Iris pigment epithelial cell (primary cell): ENCODE measurements around the gene TOB1.

ENCODE experiments used
- DNase-seq: peaks from one replicate; pipeline ENCODE4 v3.0.0-alpha.2; 2011; ENCODE audit warnings: low read depth

TOB1 gene

DNA sequence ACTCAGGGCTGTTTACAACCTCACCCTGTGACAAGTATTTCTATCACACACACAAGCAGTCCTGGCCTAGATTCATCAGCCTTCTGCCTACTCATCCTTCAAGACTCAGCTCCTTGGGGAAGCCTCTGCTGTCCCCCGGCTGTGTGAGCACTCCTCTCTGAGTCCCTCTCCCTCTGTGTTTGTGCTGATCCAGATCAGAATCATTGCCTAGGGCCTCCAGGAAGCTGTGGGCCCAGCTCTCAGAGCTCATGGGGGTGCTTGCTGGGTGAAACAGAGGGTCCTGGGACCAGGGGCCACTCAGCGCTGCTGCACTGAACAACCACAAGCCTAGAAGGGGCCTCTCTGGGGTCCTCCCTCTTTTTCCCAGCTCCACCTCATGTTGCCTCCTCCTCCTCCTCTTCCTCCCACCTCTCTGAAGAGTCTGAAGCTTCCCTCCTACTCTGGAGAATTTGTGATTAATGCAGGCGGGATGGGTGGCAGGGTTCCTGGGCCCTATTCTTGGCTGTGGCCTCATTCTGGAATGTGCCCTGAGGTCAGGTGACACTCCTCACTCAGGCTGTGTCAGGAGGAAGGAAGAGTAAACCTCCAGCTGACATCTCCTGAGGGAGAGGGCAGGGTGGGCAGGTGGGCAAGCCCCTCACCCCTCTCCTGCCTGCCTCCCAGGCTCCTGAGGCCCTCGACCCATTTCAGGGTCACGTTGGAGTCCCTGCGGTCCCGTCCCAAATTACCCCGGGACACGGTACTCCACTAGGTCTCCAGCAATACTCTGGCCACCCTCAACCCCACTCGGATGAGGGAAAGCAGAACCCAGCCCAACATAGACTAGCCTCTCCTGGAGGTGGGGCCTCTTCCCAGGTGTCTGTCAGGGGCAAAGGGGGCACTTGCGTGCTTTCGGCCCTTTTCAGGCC is 20.7 kb downstream of the TOB1 start:
- peak; percentile 65 for DNase-seq

DNA sequence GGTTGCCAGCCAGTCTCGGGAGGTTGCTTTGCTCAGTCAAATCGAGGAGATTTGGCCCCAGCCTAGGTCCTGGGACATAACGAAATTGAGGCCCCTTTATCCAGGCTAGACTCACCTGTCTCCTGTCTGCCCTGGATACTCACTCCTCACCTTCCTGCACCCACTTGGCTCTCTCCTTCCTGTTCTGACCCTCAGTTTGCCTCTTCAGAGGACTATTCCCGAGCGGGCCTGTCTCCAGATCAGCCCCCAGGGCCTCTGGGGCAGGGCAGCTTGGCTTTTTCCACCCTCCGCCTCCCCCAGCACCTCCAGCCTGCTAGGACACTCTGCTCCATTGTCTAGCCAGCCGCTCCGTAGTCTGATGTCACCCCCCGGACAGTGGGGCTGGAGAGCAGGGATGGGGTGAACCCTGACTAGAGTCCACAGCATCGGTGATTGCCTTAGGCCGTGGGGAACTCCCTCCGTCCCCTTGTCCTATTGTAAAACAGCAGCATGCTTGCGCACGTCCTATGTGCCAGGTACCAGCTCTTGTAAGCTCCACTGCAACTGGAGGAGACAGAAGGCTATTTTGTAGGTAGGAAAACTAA is 21.9 kb downstream of the TOB1 start:
- DNase-seq, result no peak

DNA sequence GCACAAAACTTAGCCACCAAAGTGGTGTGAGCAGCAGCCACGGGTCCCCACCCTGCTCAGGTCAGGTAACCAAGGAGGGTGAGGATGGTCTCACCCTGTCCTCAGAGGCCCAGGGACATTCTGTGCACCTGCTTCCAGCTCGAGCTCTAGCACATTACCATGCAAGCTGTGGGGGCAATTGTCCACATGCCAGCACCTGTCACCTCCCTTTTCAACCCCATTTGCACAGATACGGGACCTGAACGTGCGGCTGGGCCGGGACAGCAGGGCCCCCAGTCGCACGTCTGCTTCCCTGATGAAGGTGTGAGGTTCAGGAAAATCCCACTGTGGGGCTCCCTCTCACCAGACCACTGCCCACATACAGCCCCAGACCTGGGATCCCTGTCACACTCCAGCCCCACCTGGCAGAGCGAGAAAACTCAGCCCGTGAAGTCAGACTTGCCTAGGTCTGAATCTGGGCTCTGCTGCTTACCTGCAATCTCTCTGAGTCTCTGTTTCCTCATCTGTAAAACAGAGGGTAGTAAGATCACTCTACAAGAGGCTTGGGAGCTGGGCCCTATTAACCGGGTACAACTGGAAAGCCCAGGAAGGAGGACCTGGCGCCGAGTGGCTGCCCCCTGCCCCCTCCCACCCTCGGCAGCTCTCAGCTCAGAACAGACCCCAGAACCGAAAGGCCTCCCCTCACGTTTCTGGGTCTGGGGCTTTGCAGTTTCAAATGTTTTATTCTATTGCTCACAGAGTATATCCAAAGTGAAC is 22.8 kb downstream of the TOB1 start:
- DNase-seq, result no peak

DNA sequence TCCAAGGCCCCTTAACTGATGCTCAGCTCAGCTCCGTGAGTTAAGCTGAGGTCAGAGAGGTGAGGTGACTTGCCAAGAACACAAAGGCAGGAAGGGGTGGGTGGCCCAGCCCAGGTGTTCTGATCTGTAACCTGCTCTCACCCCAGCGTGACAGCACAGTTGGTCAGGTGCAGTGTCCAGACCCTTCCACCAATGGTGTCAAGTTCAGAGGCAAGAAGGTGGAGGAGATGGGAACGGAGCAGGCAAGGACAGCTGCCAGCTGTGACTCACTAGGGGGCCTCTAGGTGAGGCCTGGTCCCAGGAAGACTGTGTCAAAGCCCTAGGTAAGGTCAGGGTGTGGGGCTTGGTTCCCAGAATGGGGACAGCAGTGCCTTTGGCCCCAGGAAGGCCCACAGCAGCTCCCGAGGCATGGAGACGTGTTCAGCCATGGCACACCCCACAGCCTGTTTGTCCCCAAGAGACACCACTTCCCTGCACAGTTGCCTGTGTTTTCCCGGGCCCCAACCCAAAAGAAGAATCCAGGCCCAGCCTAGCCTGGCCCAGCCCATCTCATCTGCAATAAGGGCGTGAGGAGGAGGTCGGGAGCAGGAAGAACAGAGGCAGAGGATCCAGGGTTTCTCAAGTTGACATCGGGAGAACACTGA is 23.5 kb downstream of the TOB1 start:
- DNase-seq, result no peak

DNA sequence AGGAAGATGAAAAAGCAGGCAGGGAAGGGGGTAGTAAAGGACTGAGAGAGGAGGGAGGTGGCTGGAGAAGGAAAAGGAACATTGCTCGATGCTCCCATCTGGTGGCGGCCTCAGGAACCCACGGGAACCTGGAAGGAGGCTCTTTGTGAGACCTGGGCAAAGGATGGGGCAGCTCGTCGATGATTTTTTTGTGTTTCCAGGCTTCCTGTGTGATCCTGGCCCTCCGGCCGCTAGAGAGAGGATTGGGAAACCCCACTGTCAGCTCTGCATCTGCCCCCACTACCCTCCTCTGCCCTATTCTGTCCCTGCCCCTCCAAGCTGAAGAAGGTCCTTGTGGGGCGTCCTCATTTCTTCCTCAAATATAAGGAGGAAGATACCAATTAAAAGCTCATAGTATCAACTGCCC is 24.2 kb downstream of the TOB1 start:
- DNase-seq, result peak; percentile 58

DNA sequence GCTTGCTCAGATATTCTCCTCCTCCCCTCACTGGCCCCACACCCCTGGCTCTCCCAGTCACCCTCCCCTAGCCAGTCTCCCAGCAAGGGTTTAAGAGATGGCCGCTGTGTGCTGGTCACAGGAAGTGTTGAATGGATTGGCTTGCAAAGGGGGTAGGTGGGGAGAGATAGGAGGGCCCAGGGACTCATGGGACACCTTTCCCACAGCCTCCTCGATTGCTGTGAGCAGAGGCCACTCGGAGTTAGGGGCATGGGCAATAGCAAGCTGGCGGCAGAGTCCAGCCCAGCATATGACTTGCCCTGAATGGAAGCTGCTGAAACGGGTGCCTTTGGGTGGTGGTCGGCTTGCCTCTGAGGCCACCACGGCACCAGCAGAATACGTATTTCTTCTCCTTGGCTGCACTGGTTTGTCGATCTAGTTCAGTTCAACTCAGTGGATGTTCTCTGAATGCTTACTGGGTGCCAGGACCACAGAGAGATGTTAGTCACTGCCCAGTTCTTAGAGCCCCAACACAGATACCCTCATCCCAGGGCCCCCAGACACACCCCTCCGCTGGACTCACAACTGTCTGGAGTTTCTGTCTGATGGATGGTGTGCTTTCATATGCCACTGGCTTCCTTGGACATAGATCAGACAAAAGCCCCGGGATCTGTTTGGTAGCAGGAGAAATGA is 24.7 kb downstream of the TOB1 start:
- DNase-seq, result no peak

DNA sequence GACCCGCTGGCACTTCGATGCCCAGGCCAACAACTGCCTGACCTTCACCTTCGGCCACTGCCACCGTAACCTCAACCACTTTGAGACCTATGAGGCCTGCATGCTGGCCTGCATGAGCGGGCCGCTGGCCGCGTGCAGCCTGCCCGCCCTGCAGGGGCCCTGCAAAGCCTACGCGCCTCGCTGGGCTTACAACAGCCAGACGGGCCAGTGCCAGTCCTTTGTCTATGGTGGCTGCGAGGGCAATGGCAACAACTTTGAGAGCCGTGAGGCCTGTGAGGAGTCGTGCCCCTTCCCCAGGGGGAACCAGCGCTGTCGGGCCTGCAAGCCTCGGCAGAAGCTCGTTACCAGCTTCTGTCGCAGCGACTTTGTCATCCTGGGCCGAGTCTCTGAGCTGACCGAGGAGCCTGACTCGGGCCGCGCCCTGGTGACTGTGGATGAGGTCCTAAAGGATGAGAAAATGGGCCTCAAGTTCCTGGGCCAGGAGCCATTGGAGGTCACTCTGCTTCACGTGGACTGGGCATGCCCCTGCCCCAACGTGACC is 25.8 kb downstream of the TOB1 start:
- DNase-seq, result no peak

DNA sequence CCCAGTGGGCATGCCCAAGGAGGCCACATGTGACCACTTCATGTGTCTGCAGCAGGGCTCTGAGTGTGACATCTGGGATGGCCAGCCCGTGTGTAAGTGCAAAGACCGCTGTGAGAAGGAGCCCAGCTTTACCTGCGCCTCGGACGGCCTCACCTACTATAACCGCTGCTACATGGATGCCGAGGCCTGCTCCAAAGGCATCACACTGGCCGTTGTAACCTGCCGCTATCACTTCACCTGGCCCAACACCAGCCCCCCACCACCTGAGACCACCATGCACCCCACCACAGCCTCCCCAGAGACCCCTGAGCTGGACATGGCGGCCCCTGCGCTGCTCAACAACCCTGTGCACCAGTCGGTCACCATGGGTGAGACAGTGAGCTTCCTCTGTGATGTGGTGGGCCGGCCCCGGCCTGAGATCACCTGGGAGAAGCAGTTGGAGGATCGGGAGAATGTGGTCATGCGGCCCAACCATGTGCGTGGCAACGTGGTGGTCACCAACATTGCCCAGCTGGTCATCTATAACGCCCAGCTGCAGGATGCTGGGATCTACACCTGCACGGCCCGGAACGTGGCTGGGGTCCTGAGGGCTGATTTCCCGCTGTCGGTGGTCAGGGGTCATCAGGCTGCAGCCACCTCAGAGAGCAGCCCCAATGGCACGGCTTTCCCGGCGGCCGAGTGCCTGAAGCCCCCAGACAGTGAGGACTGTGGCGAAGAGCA is 26.4 kb downstream of the TOB1 start:
- DNase-seq, result no peak

DNA sequence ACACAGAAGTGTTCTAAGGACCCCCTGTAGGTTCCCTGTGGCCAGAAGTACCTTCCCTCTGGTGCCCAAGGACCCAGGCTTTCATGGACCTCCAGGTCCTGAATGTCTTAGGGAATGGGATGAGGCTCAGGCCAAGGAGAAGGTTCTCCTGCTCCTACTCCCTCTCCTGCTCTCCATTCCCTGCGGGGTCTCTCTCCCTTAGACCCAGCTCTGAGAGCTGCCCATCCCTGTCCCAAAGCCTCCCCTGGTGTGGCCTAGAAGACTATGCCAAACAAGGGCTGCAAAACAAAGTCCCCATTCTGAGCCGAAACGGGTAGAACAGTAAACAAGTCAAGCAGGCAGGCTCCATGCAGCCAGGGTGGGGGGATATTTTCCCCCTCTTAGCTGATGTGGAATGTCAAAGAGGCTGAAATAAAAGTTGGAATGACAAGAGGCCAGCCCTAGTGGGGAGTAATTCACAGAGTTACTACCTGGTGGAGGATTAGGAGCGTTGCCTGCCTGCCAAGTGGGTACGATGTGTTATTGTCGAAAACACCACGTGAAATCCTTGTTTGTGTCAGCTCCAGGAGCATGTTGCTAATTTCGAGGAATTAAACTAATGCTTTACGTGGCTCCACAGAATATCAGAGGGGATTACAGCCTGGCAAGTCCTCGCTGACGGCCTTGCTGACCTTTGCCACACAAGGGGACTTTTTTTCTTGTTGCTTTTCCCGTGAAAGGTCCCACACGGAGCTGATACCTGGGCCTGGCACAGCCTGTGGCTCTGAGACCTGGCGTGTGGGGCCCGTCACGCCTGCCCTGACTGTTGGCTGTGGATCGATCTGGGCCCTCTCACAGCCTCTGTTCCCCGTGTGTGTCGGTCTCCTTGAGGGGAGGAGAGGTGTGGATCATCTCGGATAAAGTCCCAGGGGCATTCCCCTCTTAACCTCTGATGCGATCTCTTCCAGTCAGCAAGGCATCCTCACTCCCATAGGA is 27.9 kb downstream of the TOB1 start:
- no peak for DNase-seq

DNA sequence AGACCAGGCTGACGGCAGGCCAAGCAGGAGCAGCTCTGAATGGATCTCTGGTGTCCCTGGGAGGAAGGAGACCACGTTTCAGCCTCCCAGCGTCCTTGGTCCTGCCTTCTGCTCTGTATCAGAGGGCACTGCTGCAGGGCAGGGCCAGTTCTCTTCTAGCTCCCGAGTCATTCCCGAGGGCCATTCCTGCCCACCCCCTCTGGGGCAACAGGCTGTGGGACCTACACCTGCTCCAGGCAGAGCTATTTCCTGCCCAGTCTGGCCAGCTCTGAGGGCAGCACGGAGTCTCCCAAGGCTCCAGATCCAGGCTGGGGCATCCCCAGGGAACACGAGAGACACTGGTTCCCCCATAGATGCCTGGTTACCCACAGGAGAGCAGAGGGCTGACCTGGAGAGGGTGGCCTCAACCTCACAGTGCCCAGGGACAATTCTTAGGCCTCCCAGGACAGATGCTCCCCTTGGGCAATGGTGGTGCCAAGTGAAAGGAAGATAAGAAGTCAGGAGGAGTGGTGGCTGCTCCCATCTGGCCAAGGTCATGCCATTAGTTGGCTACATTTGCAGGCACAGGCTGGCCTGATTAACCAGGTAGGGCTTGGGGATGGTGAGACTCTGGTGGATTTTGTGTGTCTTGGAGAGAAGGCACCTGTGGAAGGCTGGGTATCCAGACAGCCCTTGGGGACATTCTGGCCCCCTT is 28.7 kb downstream of the TOB1 start:
- no peak for DNase-seq

DNA sequence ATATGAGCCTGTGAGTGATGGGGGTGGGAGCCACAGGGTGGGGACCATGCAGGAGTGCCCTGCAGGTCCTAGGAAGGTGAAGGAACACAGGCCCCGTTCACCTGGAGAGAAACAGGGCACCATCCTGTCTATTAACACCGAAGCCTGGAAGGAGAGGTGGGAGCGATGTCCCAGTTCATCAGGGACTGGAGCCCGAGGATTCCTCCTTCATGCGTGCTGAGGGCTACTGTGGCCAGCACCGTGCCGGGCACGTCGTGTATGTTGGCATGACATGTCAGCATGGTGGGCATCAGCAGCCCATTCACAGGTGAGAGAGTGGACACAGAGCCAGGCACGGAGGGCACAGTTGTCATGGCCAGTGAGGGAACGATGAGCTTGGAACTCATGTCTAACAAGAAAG is 29.3 kb downstream of the TOB1 start:
- no peak for DNase-seq

DNA sequence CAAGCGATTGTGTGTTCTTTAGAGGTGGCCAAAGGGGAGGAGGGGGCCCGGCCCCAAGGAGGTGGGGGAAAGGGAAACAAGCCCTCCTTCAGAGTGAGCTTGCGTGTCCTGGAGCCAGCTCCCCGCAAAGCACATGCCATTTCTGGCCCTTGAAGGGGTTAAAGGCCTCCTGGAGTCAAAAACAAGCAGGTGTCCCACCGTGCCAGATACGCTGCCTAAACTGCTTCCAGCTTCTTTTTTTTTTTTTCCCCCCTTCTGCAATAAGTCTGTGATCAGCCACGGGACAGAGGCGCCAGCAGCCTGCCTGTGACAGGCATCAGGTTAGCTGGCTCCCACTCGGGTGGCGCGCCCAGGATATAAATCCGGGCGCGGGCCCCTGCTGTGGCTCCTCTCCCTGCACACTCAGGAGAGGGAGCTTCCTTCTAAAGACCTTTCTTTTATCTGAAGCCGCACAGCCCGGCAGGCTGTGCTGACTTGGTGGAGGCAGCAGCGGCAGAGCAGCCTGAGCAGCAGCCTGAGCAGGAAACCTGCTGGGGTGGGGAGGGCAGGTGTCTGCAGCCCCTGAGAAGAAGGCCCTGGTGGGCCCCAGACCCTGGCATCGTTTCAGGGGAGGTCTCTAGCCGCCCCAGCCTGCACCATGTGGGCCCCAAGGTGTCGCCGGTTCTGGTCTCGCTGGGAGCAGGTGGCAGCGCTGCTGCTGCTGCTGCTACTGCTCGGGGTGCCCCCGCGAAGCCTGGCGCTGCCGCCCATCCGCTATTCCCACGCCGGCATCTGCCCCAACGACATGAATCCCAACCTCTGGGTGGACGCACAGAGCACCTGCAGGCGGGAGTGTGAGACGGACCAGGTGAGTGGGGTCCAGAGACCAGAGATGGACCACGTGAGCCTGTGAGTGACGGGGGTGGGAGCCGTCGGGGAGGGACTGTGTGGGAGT is 30.6 kb downstream of the TOB1 start, which contains the start of gene WFIKKN2:
Gene WFIKKN2 (plus strand): TSS at position 286 of the 934 bp plus-strand sequence. CDS start 352 bp downstream, at position 638.
- DNase-seq, result no peak

DNA sequence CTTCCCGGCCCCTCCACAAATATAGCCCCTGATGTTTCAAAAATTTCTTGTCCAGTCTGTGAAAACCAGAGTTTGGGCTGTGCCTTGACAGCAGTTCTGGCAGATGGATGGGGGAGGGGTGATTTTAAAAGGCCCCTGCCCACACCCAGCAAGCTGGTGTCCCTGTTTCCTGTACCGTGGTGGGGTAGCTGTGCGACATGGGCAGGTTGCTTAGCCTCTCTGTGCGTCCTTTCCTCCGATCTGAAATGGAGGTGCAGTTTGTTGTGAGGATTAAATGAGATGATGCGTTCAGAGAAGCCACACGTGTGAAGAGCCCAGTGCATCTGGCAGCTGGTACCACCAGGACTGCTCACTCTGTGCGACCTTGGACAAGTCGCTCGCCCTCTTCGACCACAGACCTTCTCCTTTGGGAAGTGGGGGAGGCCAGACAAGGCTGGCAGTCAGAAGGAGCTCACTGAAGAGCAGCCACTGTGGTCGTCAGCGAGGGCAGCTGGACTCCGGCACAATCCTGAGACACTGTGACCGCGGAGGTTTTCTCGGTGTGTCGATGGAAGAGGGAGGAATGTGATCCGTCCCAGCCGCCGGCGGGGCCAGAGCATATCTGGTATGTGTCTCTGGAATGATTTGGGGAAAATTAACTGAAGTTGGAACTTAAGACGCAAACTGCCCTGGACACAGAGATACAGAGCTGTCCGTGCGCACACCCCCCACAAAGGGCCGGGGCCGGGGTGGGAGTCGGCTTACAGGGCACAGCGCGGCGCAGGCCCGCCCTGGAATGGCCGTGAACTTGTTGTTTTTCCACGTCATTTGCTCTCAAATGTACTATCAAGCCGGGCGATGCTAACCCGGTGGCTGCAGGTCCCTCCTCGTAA is 31.5 kb downstream of the TOB1 start:
- DNase-seq, result peak; percentile 34

DNA sequence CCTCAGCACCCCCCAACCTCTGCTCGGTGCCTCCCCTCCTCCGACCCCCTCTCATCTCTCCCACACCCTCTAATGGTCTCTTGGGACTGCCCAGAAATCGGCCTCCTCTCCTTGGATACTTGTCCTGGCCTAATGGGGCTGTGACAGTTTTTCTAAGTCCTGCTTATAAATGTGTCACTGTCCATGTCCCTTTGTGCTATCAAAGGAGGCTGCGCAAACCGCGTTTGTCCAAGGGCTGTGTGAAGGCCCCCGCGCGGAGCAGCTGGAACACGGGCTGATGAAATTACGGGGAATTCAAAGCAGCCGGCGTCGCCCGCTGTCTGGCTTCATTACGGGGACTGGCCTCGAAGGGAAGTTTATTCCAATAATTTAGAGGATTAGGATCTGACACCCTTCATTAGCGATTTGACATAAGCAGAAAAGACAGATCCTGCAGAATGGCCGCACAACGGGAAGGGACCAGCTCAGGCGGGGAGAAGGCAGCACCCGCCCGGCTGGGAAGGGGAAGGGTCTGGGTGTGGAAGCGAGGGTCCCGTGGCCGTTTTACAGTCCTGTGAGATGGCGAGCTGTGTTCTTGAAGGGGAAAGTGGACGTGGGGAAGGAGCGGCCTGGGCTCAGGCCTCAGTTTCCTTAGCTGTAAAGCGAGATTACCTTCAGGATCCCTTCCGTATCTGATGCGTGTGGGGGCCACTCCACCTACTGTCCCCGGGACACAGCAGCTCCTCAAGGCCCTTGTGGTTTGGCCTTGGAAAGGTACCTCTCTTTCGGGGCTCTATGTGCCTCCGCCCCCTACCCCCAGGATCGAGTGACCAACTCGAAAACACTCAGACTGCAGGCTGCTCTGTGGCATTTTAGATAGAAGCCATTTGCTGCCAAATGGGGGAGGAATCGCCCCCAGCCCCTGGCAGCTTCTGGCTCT is 32.4 kb downstream of the TOB1 start:
- no peak for DNase-seq

DNA sequence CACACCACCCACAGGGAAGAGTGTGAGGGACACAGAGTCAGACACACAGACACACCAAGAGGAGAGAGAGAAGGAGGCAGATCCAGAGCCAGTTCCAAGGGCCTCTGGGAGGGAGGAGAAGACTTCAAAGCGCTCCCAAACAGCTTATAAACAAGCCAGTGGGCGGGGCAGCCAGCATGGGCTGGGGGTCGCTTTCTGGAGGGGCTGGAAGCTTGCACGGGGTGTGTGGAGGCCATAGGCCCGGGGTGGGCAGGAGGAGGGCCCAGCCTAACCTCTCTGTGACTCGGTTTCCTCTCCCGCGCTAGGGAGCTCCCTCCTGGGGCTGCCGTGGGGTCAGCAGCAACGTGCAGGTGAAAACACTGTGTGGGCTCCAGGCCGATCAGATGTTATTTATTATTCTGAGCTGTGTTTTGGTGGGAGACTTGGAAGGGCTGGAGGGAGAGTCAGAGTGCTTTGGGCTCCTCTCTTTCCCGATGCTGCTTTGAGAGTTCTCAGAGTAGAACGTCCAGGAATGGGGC is 33.2 kb downstream of the TOB1 start:
- DNase-seq, result no peak
